ENCODE results near the gene PLCL2. TPM values are rescaled to one million over a fixed set of nuclear protein-coding genes. Genes with fewer than 3 reads are reported as not detected.

The PLCL2 gene
- total RNA-seq, 1 experiment from 2014 or later: not detected

- no peak for DNase-seq (ENCODE audit: low read depth)
Observed at GRCh38 chr3:16913264-16913580, 28.5 kb downstream of the PLCL2 start.

- no peak for DNase-seq (ENCODE audit: low read depth)
Observed at GRCh38 chr3:16916840-16917239, 32.1 kb downstream of the PLCL2 start.

GRCh38 chr3:16917256-16917935 is 32.6 kb downstream of the PLCL2 start:
- DNase-seq (ENCODE audit: low read depth): peak; percentile 10

- no peak for DNase-seq (ENCODE audit: low read depth)
Observed at GRCh38 chr3:16917980-16918682, 33.4 kb downstream of the PLCL2 start.

- DNase-seq (ENCODE audit: low read depth): no peak
Observed at GRCh38 chr3:16918683-16919025, 33.9 kb downstream of the PLCL2 start.

GRCh38 chr3:16923112-16923511 is 38.4 kb downstream of the PLCL2 start:
- no peak for DNase-seq (ENCODE audit: low read depth)

- DNase-seq (ENCODE audit: low read depth): no peak
Observed at GRCh38 chr3:16927485-16927884, 42.7 kb downstream of the PLCL2 start.

- DNase-seq (ENCODE audit: low read depth): no peak
Observed at GRCh38 chr3:16928386-16929132, 43.8 kb downstream of the PLCL2 start.

GRCh38 chr3:16929311-16929710 is 44.6 kb downstream of the PLCL2 start:
- no peak for DNase-seq (ENCODE audit: low read depth)

GRCh38 chr3:16932877-16933276 is 48.1 kb downstream of the PLCL2 start:
- DNase-seq (ENCODE audit: low read depth): no peak

- DNase-seq (ENCODE audit: low read depth): no peak
Observed at GRCh38 chr3:16935781-16936180, 51.0 kb downstream of the PLCL2 start.

- DNase-seq (ENCODE audit: low read depth): no peak
Observed at GRCh38 chr3:16936233-16936632, 51.5 kb downstream of the PLCL2 start.

- no peak for DNase-seq (ENCODE audit: low read depth)
Observed at GRCh38 chr3:16936676-16937230, 52.0 kb downstream of the PLCL2 start.

GRCh38 chr3:16937326-16937845 is 52.6 kb downstream of the PLCL2 start:
- no peak for DNase-seq (ENCODE audit: low read depth)

GRCh38 chr3:16940769-16941700 is 56.3 kb downstream of the PLCL2 start:
- no peak for DNase-seq (ENCODE audit: low read depth)

GRCh38 chr3:16942955-16943354 is 58.2 kb downstream of the PLCL2 start:
- no peak for DNase-seq (ENCODE audit: low read depth)

GRCh38 chr3:16943857-16944256 is 59.1 kb downstream of the PLCL2 start:
- no peak for DNase-seq (ENCODE audit: low read depth)

GRCh38 chr3:16944356-16944755 is 59.6 kb downstream of the PLCL2 start:
- no peak for DNase-seq (ENCODE audit: low read depth)

- DNase-seq (ENCODE audit: low read depth): peak; percentile 3
Observed at GRCh38 chr3:16945330-16945729, 60.6 kb downstream of the PLCL2 start.

- no peak for DNase-seq (ENCODE audit: low read depth)
Observed at GRCh38 chr3:16950282-16950681, 65.5 kb downstream of the PLCL2 start.

- DNase-seq (ENCODE audit: low read depth): no peak
Observed at GRCh38 chr3:16950845-16951244, 66.1 kb downstream of the PLCL2 start.
